ENCODE measurements around the gene SOX1.

The SOX1 gene

DNA sequence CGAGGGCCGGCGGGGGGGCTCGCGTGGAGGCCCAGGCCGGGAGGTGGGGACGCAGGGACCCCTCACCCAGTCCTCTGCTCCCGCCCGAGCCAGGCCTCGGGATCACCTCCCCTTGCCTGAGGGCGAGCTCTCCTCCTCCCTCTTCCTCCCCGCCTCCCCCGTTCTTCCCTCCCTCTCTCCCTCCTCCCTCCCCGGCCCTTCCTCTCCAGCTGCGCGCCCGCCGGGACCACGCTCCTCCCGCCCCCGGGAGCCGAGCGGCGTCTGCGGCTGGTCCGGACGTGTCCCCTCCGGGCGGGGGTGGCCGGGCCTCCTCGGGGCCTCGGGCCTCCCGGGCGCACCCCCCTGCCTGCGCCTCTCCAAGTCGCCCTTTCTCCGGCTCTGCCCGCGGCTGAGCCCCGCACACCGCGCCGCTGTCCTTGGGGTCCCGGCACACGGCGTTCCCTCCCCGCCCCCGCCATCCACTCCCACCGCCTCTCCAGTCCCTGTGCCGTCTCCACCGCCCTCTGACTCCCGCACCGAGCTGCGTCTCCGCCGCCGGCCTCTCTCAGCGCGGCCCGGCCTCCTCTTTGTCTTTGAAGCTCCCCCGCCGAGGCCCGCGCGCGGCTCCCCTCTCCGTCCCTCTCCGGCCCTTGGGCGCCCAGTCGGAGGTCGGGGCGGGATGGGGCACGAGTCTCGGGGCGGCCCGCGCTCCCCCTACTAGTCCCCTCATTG, 5.7 kb downstream of the SOX1 start:
- no peak for DNase-seq (ENCODE audit: low spot score)

DNA sequence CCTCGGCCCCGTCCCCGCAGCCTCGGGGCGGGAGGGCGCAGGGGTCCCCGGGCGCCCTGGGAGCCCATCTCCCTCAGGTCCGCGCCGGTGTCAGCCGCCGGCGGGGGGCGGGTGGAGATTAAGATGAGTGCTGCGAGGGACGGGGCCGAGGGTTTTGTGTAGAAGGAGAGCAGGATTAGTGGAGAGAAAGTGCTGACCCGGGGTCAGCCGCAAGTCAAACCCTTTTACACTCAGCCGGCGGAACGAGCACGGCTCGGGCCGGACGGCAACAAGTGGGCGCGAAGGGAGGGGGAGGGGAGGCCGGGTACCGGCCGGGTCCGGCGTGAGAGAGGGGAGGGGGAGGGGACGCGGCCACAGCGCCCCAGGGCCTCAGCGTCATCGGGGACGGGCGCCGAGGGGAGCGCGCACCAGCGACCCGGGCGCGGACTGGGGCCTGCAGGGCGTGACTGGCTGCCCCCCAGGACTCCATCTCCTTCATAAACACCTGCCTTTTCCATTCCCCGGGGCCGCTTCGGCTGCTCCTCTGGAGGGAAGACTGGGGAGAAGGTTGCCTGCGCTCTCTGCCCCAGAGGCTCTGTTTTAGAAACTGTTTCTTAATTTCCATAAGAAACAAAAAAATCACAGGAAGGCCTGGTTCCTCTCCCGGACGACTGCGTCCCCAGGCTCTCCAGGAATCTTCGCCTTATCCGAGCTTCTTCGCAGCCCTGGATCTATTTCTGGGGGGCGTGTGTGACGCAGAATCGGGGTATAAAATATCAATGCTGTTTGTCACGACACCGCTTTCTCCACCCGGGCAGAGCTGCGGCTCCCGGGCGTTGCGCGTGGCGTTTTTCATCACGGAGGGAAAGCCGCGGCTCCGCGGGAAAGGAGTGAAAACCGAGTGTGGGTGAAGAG, 6.5 kb downstream of the SOX1 start:
- DNase-seq (ENCODE audit: low spot score): no peak

- DNase-seq (ENCODE audit: low spot score): no peak
Observed at GRCh38 chr13:112074139-112074865, 7.4 kb downstream of the SOX1 start.

GRCh38 chr13:112077729-112078128, 10.8 kb downstream of the SOX1 start:
- no peak for DNase-seq (ENCODE audit: low spot score)

- no peak for DNase-seq (ENCODE audit: low spot score)
Observed at GRCh38 chr13:112078216-112078615, 11.3 kb downstream of the SOX1 start.

GRCh38 chr13:112078879-112079531, 12.1 kb downstream of the SOX1 start:
- no peak for DNase-seq (ENCODE audit: low spot score)

- DNase-seq (ENCODE audit: low spot score): no peak
Observed at GRCh38 chr13:112079696-112080095, 12.7 kb downstream of the SOX1 start.

- DNase-seq (ENCODE audit: low spot score): no peak
Observed at GRCh38 chr13:112083971-112084370, 17.0 kb downstream of the SOX1 start.

DNA sequence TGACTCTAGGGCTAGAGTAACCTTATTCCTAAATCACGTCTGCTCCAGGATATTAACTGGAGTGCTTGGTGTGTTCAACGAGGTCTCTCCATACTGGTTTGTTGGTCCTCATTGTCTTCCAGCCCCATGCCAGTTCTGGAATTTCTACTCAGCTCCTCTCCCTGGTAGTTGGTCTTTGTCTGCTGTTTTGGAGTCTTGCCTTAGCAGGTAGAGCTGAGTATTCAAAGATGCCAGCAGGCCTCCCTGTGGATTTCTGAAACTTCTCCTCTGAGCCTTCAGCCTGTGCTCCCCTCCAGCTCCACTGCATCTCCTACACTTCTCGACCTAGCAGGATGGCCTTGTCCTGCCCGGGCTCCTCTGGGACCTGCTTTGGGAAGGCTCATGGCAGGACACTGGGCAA, 25.5 kb downstream of the SOX1 start:
- no peak for DNase-seq (ENCODE audit: low spot score)

- no peak for DNase-seq (ENCODE audit: low spot score)
Observed at GRCh38 chr13:112095354-112095753, 28.4 kb downstream of the SOX1 start.

- no peak for DNase-seq (ENCODE audit: low spot score)
Observed at GRCh38 chr13:112096959-112097358, 30.0 kb downstream of the SOX1 start.

- no peak for DNase-seq (ENCODE audit: low spot score)
Observed at GRCh38 chr13:112097770-112098169, 30.8 kb downstream of the SOX1 start.

DNA sequence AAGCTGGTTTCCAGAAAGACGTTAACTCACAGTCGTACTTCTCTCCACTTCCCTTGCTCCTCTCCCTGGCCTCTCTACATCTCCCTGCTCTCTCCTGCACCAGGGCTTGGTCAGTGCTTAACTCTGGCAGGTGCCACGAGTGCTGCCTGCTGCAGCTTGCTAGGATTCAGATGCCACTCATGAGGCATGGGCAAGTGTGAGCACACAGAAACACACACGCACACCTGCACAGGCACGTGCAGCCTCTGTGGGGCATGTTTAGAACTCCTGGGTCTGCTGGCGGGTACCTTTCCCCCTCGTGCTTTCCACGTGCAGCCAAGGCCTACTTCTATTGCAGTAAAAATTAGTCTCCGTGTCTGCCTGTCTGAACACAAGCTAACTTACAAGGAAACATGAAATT, 31.8 kb downstream of the SOX1 start:
- DNase-seq (ENCODE audit: low spot score): no peak

- no peak for DNase-seq (ENCODE audit: low spot score)
Observed at GRCh38 chr13:112101360-112101930, 34.5 kb downstream of the SOX1 start.

DNA sequence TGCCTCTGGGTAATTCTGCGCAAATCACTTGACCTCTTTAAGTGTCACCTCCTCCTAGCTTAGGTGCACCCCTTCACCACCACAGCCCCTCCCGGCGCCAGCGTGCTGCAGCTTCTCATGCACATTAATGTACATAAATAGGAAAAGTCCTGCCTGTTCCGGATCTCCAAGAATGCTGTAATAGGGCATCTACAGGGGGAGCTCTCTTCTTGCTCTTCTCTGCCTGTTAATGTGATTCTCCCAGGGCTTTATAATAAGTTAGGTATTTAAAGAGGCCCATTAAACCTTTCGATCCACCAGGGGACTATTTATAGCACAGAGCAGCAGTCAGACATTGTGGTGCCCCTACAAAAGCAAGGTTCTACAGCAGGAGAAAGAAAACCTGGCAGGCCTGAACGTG, 35.3 kb downstream of the SOX1 start:
- no peak for DNase-seq (ENCODE audit: low spot score)

- DNase-seq (ENCODE audit: low spot score): no peak
Observed at GRCh38 chr13:112103260-112103838, 36.4 kb downstream of the SOX1 start.

DNA sequence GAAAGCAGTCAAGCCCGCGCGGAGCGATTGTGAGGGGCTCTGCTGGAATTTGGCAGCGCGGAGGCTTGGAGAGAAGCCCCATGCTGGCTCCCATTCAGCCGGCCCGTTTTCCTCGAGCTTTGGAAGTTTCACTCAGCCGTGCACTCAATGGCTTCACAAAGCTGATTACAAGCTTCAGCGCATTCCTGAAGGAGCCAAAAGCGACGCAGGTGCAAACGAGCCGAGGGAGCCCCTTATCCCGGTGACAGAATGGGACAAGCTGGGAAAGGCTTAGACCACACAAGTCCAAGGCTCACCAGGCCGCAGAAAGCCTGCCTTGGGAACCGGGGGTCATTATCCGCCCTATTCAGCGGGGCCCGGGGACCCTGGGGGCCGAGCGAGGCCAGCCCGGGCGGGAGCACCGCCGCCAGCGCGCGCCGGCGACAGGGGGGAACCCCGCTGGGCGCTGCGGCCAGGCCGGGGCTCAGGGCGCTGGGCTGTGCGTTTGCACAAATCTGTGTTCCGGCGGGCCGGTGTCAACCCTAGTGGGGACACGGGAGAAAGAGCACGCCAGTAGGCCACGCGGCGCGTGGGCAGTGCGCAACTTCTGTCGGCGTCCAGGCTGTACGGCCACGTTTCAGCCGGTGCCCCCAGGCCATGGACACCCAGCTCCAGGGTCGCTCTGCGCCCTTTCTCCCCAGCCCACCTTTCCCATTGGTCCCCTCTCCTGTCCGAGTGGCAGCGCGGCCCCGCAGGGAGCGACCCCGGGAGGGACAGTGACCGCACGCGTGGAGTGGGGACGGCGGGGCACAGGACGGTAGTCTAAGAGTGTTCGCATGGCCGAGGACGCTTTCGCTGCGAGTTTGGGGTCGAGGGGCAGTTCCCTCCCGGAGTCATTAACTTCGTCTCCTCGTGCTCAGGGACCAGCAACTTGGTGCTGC, 37.3 kb downstream of the SOX1 start:
- no peak for DNase-seq (ENCODE audit: low spot score)

DNA sequence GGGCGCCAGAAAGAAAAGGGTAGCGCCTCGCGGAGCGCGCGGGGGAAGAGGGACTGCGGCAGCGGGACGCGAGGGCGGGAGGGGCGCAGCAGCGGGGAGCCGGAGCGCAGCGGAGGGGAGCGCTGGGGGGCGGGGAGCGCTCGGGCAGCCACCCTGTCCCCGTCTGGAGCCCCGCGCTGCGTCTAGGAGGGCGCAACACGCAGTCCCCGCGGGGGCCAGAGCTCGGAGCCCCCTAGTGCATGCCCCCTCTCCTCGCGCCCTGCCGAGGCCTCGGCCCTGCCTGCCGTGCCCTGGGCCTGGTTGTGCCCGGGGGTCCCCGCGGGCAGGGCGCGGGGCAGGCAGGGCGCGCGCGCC, 37.9 kb downstream of the SOX1 start:
- DNase-seq (ENCODE audit: low spot score): no peak

GRCh38 chr13:112105244-112105681, 38.3 kb downstream of the SOX1 start:
- no peak for DNase-seq (ENCODE audit: low spot score)

DNA sequence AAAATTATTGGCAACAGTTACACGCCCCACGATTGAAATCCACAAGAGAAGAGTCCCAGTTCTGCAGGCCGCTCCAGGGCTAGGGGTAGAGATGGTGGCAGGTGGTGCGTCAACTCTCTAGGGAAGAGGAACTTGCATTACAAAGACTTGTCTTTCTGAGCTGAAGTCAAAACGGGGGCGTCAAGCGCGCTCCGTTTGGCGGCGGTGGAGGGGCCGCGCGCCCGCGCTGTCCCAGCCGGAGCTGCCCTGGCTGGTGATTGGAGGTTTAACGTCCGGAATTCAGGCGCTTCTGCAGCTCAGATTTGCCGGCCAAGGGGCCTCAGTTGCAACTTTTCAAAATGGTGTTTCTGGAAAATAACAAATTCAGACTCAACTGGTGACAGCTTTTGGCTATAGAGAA, 38.9 kb downstream of the SOX1 start:
- no peak for DNase-seq (ENCODE audit: low spot score)
